ENCODE data around the gene NCOR2.

Gene NCOR2

DNA sequence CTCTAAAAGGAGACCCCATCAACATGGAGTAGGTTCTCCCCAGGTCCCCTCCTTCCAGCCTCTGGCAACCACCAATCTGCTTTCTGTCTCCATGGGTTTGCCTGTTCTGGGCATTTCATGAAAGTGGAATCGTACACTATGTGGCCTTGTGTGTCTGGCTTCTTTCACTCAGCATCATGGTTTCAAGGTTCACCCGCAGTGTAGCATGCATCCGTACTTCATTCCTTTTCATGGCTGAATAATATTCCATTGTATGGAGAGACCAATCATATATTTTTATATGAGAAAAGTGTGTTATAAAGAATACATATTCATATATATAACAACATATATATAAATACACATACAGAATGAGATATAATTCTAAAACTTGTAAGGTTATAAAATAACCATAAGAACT is 19.8 kb downstream of the NCOR2 start:
- DNase-seq (ENCODE audit: low read depth) = no peak

DNA sequence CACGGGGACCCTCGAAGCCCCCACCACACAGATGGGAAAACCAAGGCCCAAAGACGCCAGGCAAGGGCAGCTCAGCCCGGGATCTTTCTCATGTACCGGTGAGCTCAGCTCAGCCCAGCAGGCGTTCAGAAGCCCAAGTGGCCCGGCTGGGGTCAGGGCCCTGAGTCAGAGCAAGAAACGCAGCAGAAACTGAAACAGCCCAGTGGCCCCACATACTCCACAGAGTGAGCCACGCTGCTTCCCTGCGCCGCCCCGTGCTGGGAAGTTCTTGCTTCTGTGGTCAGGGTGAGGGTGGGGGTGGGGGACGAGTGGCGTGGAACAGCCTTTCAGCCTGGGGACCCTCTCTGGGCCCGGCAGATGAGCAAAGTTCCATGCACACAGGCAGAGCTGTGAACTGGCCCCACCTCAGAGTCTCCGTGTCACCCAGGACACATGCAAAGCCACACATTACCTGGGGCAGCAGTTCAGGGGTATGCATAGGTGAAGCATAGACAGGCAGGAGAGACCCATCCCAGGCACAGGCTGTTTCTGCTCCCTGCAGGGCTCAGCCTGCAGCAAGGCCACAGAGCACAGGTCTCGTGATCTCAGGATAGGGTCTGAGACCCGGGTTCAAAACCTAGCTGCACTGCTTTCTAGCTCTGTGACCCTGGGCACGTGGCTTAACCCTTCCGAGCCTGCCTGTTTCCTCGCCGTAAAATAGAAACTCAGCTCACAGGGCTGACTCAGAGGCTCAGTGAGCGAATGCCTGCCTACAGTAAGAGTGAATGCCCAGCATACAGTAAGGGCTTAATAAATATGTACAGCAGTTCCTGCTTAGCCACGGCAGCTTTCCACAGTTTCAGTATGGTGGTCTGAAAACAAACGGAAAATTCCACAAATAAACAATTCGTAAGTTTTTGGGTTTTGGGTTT is 21.6 kb downstream of the NCOR2 start:
- no peak for DNase-seq (ENCODE audit: low read depth)
- TF ChIP-seq POLR2A (IDR thresholded peaks at IDR 0.05; ENCODE audit: extremely low read depth, insufficient read length) (no peak), MYC (IDR thresholded peaks at IDR 0.05; ENCODE audit: low read depth, low read length) (no peak)
- TF ChIP-seq, protein P1, sequence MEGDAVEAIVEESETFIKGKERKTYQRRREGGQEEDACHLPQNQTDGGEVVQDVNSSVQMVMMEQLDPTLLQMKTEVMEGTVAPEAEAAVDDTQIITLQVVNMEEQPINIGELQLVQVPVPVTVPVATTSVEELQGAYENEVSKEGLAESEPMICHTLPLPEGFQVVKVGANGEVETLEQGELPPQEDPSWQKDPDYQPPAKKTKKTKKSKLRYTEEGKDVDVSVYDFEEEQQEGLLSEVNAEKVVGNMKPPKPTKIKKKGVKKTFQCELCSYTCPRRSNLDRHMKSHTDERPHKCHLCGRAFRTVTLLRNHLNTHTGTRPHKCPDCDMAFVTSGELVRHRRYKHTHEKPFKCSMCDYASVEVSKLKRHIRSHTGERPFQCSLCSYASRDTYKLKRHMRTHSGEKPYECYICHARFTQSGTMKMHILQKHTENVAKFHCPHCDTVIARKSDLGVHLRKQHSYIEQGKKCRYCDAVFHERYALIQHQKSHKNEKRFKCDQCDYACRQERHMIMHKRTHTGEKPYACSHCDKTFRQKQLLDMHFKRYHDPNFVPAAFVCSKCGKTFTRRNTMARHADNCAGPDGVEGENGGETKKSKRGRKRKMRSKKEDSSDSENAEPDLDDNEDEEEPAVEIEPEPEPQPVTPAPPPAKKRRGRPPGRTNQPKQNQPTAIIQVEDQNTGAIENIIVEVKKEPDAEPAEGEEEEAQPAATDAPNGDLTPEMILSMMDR (IDR thresholded peaks at IDR 0.05; ENCODE audit: low read depth, low read length) = no peak
- TF ChIP-seq, protein P2, sequence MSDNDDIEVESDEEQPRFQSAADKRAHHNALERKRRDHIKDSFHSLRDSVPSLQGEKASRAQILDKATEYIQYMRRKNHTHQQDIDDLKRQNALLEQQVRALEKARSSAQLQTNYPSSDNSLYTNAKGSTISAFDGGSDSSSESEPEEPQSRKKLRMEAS (IDR thresholded peaks at IDR 0.05; ENCODE audit: low read depth, low read length) = no peak
- no peak overlapping the region for H3K4me3 ChIP-seq (ENCODE audit: low read depth, low read length)

More for the DNA sequence above, 19.8 kb downstream of the NCOR2 start:
- no peak overlapping the region for H3K4me3 ChIP-seq (ENCODE audit: low read depth, low read length)
- TF ChIP-seq, protein P1 (IDR thresholded peaks at IDR 0.05; ENCODE audit: low read depth, low read length) = no peak
- no peak for TF ChIP-seq POLR2A (IDR thresholded peaks at IDR 0.05; ENCODE audit: extremely low read depth, insufficient read length)
- no peak for TF ChIP-seq MYC (IDR thresholded peaks at IDR 0.05; ENCODE audit: low read depth, low read length)
- TF ChIP-seq, protein P2 (IDR thresholded peaks at IDR 0.05; ENCODE audit: low read depth, low read length) = no peak

DNA sequence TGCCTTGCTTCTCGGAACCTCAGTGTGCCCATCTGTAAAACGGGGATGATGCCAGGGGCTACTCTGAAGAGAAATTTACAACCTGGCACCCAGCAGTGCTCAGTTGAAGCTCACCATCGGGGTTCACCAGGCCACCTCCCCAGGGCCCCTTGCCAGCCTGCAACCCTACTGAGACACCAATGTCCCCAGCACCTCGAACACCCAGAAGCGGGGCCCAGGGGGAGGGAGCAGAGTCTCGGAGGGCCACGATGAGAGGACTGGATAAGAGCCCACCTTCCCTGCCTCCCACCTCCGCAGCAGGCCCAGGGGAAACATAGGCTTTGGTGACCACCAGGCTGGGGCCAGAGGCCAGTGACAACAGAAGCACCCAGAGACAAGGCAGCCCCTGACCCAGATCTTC is 22.4 kb downstream of the NCOR2 start:
- no peak overlapping the region for H3K4me3 ChIP-seq (ENCODE audit: low read depth, low read length)
- no peak for DNase-seq (ENCODE audit: low read depth)
- no peak for TF ChIP-seq POLR2A (IDR thresholded peaks at IDR 0.05; ENCODE audit: extremely low read depth, insufficient read length)
- TF ChIP-seq, protein P2 (IDR thresholded peaks at IDR 0.05; ENCODE audit: low read depth, low read length) = no peak
- no peak for TF ChIP-seq MYC (IDR thresholded peaks at IDR 0.05; ENCODE audit: low read depth, low read length)
- TF ChIP-seq, protein P1 (IDR thresholded peaks at IDR 0.05; ENCODE audit: low read depth, low read length) = no peak

DNA sequence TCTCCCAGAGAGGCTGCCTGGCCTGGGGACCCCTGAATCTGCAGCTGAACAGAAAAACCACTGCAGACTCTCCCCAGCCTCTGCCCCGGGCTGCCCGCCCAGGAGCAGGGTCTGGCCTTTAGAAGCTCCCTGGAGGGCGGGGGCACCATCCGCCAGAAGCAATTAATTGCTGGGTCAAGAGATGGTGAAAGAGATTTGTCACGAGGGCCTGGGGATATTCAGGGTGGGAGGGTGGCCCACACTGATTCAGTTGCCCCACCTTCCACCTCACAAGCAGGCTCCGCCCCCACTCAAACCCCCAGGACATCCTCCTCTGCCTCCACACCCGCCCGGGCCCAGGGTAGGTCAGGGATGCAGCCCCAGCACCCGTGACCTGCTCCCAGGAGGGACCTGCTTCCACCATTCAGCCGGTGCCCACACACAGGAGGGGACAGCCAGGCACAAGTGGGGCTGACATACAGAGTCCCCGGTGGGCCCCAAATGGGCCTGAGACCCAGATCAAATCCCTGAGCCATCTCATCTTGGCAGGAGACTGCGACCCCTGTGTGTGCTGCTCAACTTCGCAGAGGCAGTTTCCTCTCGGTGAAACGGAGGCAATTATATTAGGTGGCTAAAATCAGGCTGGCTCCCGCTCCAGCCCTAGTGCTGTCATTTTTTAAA is 23.0 kb downstream of the NCOR2 start:
- TF ChIP-seq MYC (IDR thresholded peaks at IDR 0.05; ENCODE audit: low read depth, low read length) (no peak), POLR2A (IDR thresholded peaks at IDR 0.05; ENCODE audit: extremely low read depth, insufficient read length) (no peak)
- TF ChIP-seq, protein P2 (IDR thresholded peaks at IDR 0.05; ENCODE audit: low read depth, low read length) = no peak
- TF ChIP-seq, protein P1 (IDR thresholded peaks at IDR 0.05; ENCODE audit: low read depth, low read length) = no peak
- H3K4me3 ChIP-seq (ENCODE audit: low read depth, low read length) = no peak overlapping the region
- DNase-seq (ENCODE audit: low read depth) = no peak

DNA sequence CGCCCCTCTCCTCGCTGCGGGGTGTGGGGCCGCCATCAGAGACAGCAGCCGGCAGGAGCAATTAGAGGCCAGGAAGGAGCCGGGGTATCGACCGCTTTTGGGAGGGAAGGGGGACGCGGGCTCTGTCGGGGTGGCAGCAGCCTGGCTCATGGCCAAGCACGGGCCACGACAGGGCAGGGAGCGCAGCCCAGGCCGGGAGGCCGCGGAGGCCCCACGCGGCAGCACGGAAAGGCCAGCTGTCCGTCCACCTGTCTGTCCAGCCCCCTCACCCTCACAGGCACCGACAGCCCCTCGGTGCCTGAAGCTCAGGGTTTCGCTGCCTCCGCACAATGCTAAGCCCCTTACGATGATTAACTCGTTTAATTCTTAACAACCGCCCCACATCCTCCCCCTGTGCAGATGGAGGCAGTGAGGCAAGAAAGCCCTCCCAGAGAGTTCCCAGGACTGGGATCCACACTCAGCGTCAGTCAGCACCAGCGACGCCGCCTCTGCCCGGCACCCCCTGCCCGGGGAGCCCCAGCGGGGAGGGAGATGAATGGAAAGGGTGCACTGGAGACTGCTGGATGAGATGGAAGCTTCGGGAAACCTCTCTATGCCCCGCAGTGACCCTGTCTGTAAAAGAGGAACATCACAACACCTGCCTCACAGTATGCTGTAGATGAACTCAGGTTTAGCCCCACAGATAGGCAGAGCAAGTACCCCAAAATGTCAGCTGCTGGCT is 23.7 kb downstream of the NCOR2 start:
- no peak overlapping the region for H3K4me3 ChIP-seq (ENCODE audit: low read depth, low read length)
- DNase-seq (ENCODE audit: low read depth) = no peak
- TF ChIP-seq, protein P1 (IDR thresholded peaks at IDR 0.05; ENCODE audit: low read depth, low read length) = no peak
- no peak for TF ChIP-seq MYC (IDR thresholded peaks at IDR 0.05; ENCODE audit: low read depth, low read length)
- TF ChIP-seq POLR2A (IDR thresholded peaks at IDR 0.05; ENCODE audit: extremely low read depth, insufficient read length) = no peak
- TF ChIP-seq, protein P2 (IDR thresholded peaks at IDR 0.05; ENCODE audit: low read depth, low read length) = no peak

All from NB4 (cell line).